Chondrocyte (in vitro differentiated cells): Measurements from ENCODE around the gene RP2. TPM values are rescaled to one million over a fixed set of nuclear protein-coding genes. Genes with fewer than 3 reads are reported as not detected.

ENCODE experiments used
- DNase-seq: peaks from one replicate; pipeline ENCODE4 v3.0.0; 2021; ENCODE audit warnings: mixed read lengths, low spot score
- H3K27ac Mint-ChIP-seq: one replicate; pipeline ENCODE4 v1.8.0; 2021; ENCODE audit warnings: mild to moderate bottlenecking, moderate library complexity, mixed read lengths; ENCODE audit not compliant: unreplicated experiment
- H3K27me3 Mint-ChIP-seq: 2 replicates; pipeline ENCODE4 v1.8.0; 2021; ENCODE audit warnings: low read depth, mixed read lengths
- H3K36me3 Mint-ChIP-seq: 2 replicates; pipeline ENCODE4 v1.8.0; 2021; ENCODE audit warnings: low read depth, mixed read lengths
- H3K4me1 Mint-ChIP-seq: 2 replicates; pipeline ENCODE4 v1.8.0; 2021; ENCODE audit warnings: low read depth, mild to moderate bottlenecking, mixed read lengths
- H3K4me3 Mint-ChIP-seq: one replicate; pipeline ENCODE4 v1.8.0; 2021; ENCODE audit warnings: mild to moderate bottlenecking, moderate library complexity, mixed read lengths; ENCODE audit not compliant: unreplicated experiment
- H3K9me3 Mint-ChIP-seq: 2 replicates; pipeline ENCODE4 v1.8.0; 2021; ENCODE audit warnings: low read depth, mixed read lengths
- CTCF ChIP-seq: fragments of 200-600 bp; sonication (generic); IDR thresholded peaks from 2 replicates; pipeline ENCODE4 v1.5.0; 2021; ENCODE audit warnings: antibody characterized with exemption, mild to moderate bottlenecking, moderate library complexity
- total RNA-seq: library from RNA; stranded (reverse); gene quantifications from 3 replicates; pipeline ENCODE4 v1.2.1, GENCODE V29; 2021

Gene RP2
- total RNA-seq, 1 donor from 2014 or later = 18.4 TPM

- peaks cover 25% of the 10 kb centered on the region for H3K9me3 Mint-ChIP-seq
- no peak overlapping the region for H3K4me3 Mint-ChIP-seq
- H3K27me3 Mint-ChIP-seq = no peaks in the 10 kb centered on the region
- H3K4me1 Mint-ChIP-seq = peaks cover 10% of the 10 kb centered on the region
- DNase-seq = no peak
- peaks cover 4% of the 10 kb centered on the region for H3K36me3 Mint-ChIP-seq
- H3K27ac Mint-ChIP-seq = no peak overlapping the region
- no peak for TF ChIP-seq CTCF
Measured at GRCh38 chrX:46922611-46923010, 85.8 kb downstream of the RP2 start.

GRCh38 chrX:46927718-46928117 is 90.9 kb downstream of the RP2 start:
- H3K4me1 Mint-ChIP-seq = peaks cover 14% of the 10 kb centered on the region
- no peak overlapping the region for H3K4me3 Mint-ChIP-seq
- no peak overlapping the region for H3K27ac Mint-ChIP-seq
- H3K36me3 Mint-ChIP-seq = no peaks in the 10 kb centered on the region
- no peak for TF ChIP-seq CTCF
- no peak for DNase-seq
- H3K9me3 Mint-ChIP-seq = peaks cover 18% of the 10 kb centered on the region
- H3K27me3 Mint-ChIP-seq = no peaks in the 10 kb centered on the region

GRCh38 chrX:46929439-46930261 is 92.8 kb downstream of the RP2 start:
- Mint-ChIP-seq H3K4me3 (no peak overlapping the region), H3K4me1 (peaks cover 13% of the 10 kb centered on the region), H3K27me3 (no peaks in the 10 kb centered on the region), H3K27ac (peak overlapping the region; percentile 58), H3K9me3 (peaks cover 16% of the 10 kb centered on the region), H3K36me3 (no peaks in the 10 kb centered on the region)
- no peak for DNase-seq
- no peak for TF ChIP-seq CTCF

Other genes with a start within 250 kb of the RP2 start
- 4.2 to 6.1 TPM (median 5.4 TPM) in 3 replicates for gene SLC9A7, start 77.9 kb upstream of the RP2 start, total RNA-seq
- gene JADE3, start 75.4 kb downstream of the RP2 start, total RNA-seq = 8.2 to 11.7 TPM (median 10.6 TPM) in 3 replicates
- gene RGN, start 241.4 kb downstream of the RP2 start, total RNA-seq = 0.33 TPM in 1 of 3 replicates, not detected in the others